Naive thymus-derived CD8-positive, alpha-beta T cell (primary cell): ENCODE data around the gene MRPL51. TPM values are rescaled to one million over a fixed set of nuclear protein-coding genes. Genes with fewer than 3 reads are reported as not detected.
"Not testable (repeated sequence)": the region's sequence is repeated elsewhere in the genome, so short reads cannot be mapped to it uniquely, and the experiment has no call there.

Source experiments
- ATAC-seq, 2 donors: fragments of 150-1000 bp; cut with Tn5 transposase in 1 of 2; sonication (Bioruptor Pico), chemical (Tn5 transposase) in 1 of 2; 1 replicate in 1 of 2; 2 replicates in 1 of 2; pipeline ENCODE4 v1.10.0; 2021; ENCODE audit warnings: mild to moderate bottlenecking in 2 of 2, moderate library complexity in 2 of 2
- POLR2A ChIA-PET: fragments of 350-600 bp; sonication (Branson Sonifier 250); formaldehyde crosslinking; loops from one replicate; lab custom pipeline; 2021; ENCODE audit warnings: antibody characterized with exemption; lab: Charles Lee
- DNase-seq, 10 donors: peaks; one replicate each; pipeline versions ENCODE4 v3.0.0 to v3.0.0-alpha.2; 2020 to 2022
- H3K27ac Mint-ChIP-seq, 10 donors: one replicate each; pipeline ENCODE4 v1.8.0; 2020 to 2022; ENCODE audit warnings: mild to moderate bottlenecking in 10 of 10, mixed read lengths in 10 of 10, moderate library complexity in 4 of 10, inconsistent platforms in 1 of 10
- H3K27me3 Mint-ChIP-seq, 5 donors: one replicate each; pipeline ENCODE4 v1.8.0; 2021 to 2022; ENCODE audit warnings: mixed read lengths in 5 of 5
- H3K36me3 Mint-ChIP-seq, 3 donors: one replicate each; pipeline ENCODE4 v1.8.0; 2020 to 2022; ENCODE audit warnings: mixed read lengths in 3 of 3, mild to moderate bottlenecking in 2 of 3, inconsistent platforms in 1 of 3
- H3K4me1 Mint-ChIP-seq, 4 donors: one replicate each; pipeline ENCODE4 v1.8.0; 2021 to 2022; ENCODE audit warnings: mixed read lengths in 4 of 4
- H3K4me3 Mint-ChIP-seq, 10 donors: one replicate each; pipeline ENCODE4 v1.8.0; 2020 to 2022; ENCODE audit warnings: mild to moderate bottlenecking in 10 of 10, mixed read lengths in 10 of 10, moderate library complexity in 6 of 10, inconsistent platforms in 1 of 10
- H3K9me3 Mint-ChIP-seq, 9 donors: one replicate each; pipeline ENCODE4 v1.8.0; 2020 to 2022; ENCODE audit warnings: mixed read lengths in 9 of 9, mild to moderate bottlenecking in 3 of 9, inconsistent platforms in 1 of 9, moderate library complexity in 1 of 9
- polyA plus RNA-seq, 3 donors: library from polyadenylated mRNA; unstranded; fragments of 300-500 nt; fragmentation: Illumina TruSeq; gene quantifications; one replicate each; pipeline ENCODE4 v1.2.3, GENCODE V29; 2021
- total RNA-seq, 8 experiments: library from RNA in 2 of 8; stranded (reverse) in 2 of 8; gene quantifications; one replicate each; pipeline ENCODE4 v1.2.3 and lab custom pipeline; 2021 to 2026

MRPL51 gene
- total and polyA plus RNA-seq, 5 experiments from 2014 or later = 71.6 to 230 (median 220) TPM

DNA sequence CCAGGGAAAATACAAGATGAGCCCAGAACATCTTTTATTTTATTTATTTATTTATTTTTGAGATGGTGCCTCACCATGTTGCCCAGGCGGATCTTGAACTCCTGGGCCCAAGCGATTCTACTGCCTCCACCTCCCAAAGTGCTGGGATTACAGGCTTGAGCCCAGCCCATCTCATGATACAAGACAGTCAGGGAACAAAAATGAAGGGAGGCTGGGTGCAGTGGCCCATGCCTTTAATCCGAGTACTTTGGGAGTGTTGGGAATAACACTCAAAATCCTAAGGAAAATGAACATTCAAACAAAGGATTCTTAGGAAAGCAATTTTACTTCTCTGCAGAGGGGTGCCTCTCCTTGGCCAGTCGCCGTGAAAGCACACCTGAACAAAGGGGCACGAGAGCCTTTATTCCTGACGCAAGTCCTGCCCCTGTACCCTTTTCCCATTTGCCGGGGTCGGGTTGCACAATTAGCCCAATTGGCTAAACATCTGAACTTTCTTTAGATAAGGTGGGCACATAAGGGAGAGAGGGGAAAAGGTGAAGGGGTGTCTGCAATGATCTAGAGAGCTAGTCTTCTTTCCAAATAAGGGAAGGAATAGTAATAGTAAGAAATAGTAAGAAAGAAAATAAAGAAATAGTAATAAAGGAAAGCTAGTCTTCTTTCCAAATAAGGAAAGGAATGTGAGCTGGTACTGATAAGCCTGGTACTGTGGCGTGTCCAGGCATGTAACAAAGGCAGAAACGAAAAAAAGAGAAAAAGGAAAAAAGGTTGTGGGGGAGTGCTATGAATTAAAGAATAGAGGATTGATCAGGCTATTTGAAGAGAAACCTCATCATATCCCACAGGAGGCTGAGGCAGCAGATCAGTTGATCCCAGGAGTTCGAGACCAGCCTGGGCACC lies 14.3 kb upstream of the MRPL51 start:
- POLR2A ChIA-PET = interaction anchor here (0.7 kb wide), 1 partner anchor 11 kb away, joined by 3 read pairs; no protein-coding TSS in a partner anchor
- H3K36me3 Mint-ChIP-seq = peaks cover 0 to 50% (median 18%) of the 10 kb centered on the region in 3 donors
- H3K4me1 Mint-ChIP-seq = peaks cover 0 to 8% (median 7%) of the 10 kb centered on the region in 4 donors
- ATAC-seq (no peak), DNase-seq (no peak)
- H3K4me3 Mint-ChIP-seq = no peak overlapping the region
- H3K27ac Mint-ChIP-seq = peak overlapping the region in 1 of 10 donors; percentile 66
- H3K27me3 Mint-ChIP-seq = no peaks in the 10 kb centered on the region
- no peaks in the 10 kb centered on the region for H3K9me3 Mint-ChIP-seq

DNA sequence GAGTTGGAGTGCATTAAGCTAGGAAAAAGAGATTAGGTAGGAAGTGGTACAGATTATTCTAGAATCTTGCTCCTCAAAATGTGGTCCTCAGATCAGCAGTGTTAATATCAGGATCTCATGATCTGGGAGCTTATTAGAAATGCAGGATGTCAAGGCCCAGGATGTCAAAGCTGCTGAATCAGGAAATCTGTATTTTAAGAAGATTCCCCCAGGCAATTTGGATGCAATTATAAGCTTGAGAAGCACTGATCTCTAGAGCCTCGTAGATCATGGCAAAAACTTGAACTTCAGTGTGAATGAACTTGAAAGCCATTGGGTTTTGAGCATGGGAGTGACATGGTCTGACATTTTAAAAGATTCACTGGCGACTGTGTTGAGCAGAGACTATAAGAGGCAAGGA lies 7.4 kb upstream of the MRPL51 start:
- Mint-ChIP-seq H3K4me3 (no peak overlapping the region), H3K27me3 (no peaks in the 10 kb centered on the region), H3K9me3 (no peaks in the 10 kb centered on the region), H3K4me1 (peaks cover under 1 to 25% (median 15%) of the 10 kb centered on the region in 4 donors), H3K36me3 (peaks cover 0 to 20% (median 6%) of the 10 kb centered on the region in 3 donors), H3K27ac (no peak overlapping the region)
- ATAC-seq = no peak
- no peak for DNase-seq
- POLR2A ChIA-PET = interaction anchor here (0.7 kb wide), 1 partner anchor 182 kb away, joined by 3 read pairs; no protein-coding TSS in a partner anchor

DNA sequence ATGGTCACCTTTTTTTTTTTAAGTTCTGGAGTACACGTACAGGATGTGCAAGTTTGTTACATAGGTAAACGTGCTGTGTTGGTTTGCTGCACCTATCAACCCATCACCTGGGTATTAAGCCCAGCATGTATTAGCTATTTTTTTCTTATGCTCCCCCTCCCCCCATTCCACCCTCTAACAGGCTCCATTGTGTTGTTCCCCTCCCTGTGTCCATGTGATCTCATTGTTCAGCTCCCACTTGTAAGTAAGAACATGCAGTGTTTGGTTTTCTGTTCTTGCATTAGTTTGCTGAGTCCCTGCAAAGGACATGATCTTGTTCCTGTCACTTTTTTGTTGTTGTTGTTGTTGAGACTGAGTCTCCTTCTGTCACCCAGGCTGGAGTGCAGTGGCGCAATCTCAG lies 4.2 kb upstream of the MRPL51 start:
- not testable (repeated sequence) for ATAC-seq, DNase-seq, H3K9me3 Mint-ChIP-seq, H3K27me3 Mint-ChIP-seq
- Mint-ChIP-seq H3K27ac (peak overlapping the region in 8 of 10 donors; percentile 44 to 97 (median 76)), H3K4me1 (peaks cover 13 to 46% (median 35%) of the 10 kb centered on the region in 4 donors), H3K4me3 (peak overlapping the region in 1 of 10 donors; percentile 45), H3K36me3 (peaks cover 0 to 23% (median 0%) of the 10 kb centered on the region in 3 donors)
- POLR2A ChIA-PET = interaction anchor here (0.6 to 7.2 kb wide), 6 partner anchors 8 to 71 kb away, joined by 3 to 104 read pairs (median 4); partner anchors contain the start of genes GAPDH and VAMP1

DNA sequence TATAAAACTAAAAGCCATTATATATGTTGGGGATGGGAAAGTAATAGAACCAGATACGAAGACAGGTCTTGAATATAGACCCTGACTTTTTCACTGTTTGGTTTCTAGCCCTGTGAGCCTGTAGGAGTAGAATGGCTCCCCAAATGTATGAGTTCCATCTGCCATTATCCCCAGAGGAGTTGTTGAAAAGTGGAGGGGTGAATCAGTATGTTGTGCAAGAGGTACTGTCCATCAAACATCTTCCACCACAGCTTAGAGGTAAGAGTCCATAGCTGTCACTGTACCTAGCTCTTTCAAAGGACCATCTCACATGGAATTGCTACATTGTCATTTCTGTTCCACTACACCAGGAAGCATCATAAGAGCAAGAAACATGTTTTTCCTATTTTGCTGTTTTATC lies 1.9 kb upstream of the MRPL51 start:
- ATAC-seq = no peak
- Mint-ChIP-seq H3K36me3 (peaks cover 0 to 45% (median 5%) of the 10 kb centered on the region in 3 donors), H3K4me1 (peaks cover 15 to 50% (median 37%) of the 10 kb centered on the region in 4 donors), H3K27me3 (no peaks in the 10 kb centered on the region), H3K4me3 (peak overlapping the region; percentile 91 to 99 (median 98)), H3K27ac (peak overlapping the region; percentile 13 to 98 (median 96)), H3K9me3 (no peaks in the 10 kb centered on the region)
- DNase-seq = no peak
- POLR2A ChIA-PET = interaction anchor here (0.7 to 7.2 kb wide), 8 partner anchors 25 to 158 kb away, joined by 3 to 104 read pairs (median 6); partner anchors contain the start of genes GAPDH, TNFRSF1A and VAMP1

DNA sequence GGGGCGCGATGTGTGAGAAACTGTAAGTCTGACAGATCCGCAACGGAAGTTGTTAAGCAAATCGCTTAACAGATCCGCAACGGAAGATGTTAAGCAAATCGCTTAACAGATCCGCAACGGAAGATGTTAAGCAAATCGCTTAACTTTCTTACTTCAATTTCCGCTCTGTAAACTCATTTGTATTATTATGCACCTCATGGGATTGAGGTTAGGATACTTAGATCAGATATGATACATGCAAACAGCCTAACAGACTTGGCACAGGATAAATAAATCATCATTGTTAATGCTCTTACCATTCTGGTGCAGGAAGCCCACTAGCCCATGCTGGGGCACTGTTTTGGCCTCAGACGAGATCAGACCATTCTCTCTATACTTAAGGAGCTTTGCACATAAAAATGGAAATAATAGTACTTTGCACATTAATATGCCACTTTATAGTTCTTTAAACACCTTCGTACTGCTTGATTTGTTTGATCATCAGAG lies 1.2 kb upstream of the MRPL51 start:
- Mint-ChIP-seq H3K36me3 (peaks cover 0 to 45% (median 5%) of the 10 kb centered on the region in 3 donors), H3K9me3 (no peaks in the 10 kb centered on the region), H3K4me1 (peaks cover 15 to 50% (median 37%) of the 10 kb centered on the region in 4 donors), H3K27me3 (no peaks in the 10 kb centered on the region), H3K27ac (peak overlapping the region; percentile 13 to 98 (median 96)), H3K4me3 (peak overlapping the region; percentile 91 to 99 (median 98))
- peak in 1 of 10 donors; percentile 54 for DNase-seq
- POLR2A ChIA-PET = interaction anchor here (0.7 to 7.2 kb wide), 8 partner anchors 25 to 158 kb away, joined by 3 to 104 read pairs (median 6); partner anchors contain the start of genes GAPDH, TNFRSF1A and VAMP1
- peak; percentile 1 to 3 for ATAC-seq

DNA sequence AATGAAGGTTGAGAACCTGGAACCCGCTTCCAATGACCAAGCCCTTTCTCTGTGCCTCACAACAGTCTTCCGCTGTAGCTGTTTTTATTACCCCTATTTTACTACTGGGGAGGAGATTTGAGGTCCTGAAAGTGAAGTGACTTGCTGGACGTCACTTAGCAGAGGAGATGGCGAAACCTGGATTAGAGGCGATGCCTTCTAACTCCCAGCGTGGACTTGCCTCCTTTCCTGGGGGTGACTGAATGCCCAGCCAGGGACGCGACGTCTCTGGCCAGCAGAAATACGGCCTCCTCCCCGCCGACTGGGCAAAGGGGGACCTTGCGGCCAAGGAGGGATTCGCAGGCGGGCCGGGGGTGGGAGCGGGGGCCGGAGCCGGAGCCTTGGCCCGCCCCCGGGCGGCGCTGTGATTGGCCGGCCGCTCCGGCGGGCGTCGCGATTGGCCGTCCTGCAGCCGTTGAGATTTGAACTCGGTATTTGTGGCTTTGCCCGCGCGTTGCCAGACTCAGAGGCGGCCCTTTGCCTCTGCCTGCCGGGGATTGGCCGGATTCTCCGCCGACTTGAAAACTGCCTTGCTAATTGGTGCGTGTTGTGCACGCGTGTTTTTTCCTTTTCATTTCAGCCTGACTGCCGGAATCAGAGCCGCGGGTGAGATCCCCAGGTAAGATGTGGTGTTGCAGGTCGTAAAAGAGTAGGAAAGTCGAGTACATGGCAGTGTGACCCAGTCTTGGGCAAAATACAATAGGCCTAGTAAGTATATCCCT lies 615 bp upstream of the MRPL51 start, which contains the start of gene NCAPD2:
Gene NCAPD2 (plus strand): TSS at position 606 of the 761 bp plus-strand sequence. CDS start 997 bp downstream, outside the sequence.
- no peaks in the 10 kb centered on the region for H3K27me3 Mint-ChIP-seq
- POLR2A ChIA-PET = interaction anchor here (0.7 to 7.2 kb wide), 32 partner anchors 11 to 379 kb away, joined by 3 to 104 read pairs (median 6); partner anchors contain the start of genes CD27, COPS7A, GAPDH and SPSB2
- peaks cover 0 to 42% (median 5%) of the 10 kb centered on the region in 3 donors for H3K36me3 Mint-ChIP-seq
- no peaks in the 10 kb centered on the region for H3K9me3 Mint-ChIP-seq
- peaks cover 15 to 50% (median 37%) of the 10 kb centered on the region in 4 donors for H3K4me1 Mint-ChIP-seq
- H3K4me3 Mint-ChIP-seq = peak within 1 kb of the TSS; percentile 91 to 99 (median 98)
- peak within 1 kb of the TSS; percentile 94 to 100 (median 97) for H3K27ac Mint-ChIP-seq
- peak; percentile 83 to 87 for ATAC-seq
- peak; percentile 89 to 97 (median 95) for DNase-seq

DNA sequence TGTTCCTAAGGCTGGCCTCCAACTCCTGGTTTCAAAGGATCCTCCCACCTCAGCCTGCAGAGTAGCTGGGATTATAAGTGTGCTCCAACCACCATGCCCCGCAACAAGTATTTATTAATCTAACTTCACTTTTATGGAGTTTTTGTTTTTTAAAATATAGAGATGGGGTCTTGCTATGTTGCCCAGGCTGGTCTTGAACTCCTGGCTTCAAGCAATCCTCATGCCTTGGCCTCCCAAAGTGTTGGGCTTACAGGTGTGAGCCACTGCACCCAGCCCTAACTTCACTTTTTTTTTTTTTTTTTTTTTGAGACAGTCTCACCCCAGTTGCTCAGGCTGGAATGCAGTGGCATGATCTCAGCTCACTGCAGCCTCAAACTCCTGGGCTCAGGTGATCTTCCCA lies 2.4 kb downstream of the MRPL51 start:
- POLR2A ChIA-PET = interaction anchor here (1.0 to 7.2 kb wide), 2 partner anchors 21 kb away, joined by 3 to 104 read pairs; partner anchors contain the start of gene VAMP1

DNA sequence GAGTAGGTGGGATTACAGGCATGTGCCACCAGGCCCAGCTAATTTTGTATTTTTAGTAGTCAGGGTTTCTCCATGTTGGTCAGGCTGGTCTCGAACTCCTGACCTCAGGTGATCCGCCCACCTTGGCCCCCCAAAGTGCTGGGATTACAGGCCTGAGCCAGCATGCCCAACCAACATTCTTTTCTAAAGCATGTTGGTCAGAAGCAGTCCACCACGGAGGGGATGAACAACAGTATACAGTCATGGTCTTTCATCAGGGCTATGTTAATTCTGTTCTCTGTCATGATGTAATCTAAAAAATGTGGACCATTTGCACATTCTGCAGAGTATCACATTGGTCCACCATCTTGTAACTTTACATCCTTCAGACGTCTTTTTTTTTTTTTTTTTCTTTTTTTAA lies 3.6 kb downstream of the MRPL51 start:
- H3K9me3 Mint-ChIP-seq = no peaks in the 10 kb centered on the region
- peaks cover 0 to 22% (median 5%) of the 10 kb centered on the region in 3 donors for H3K36me3 Mint-ChIP-seq
- H3K4me3 Mint-ChIP-seq = no peak overlapping the region
- no peak overlapping the region for H3K27ac Mint-ChIP-seq
- POLR2A ChIA-PET = interaction anchor here (1.0 kb wide), 1 partner anchor 19 kb away, joined by 3 read pairs; the partner anchor contains the start of gene VAMP1
- DNase-seq (no peak), ATAC-seq (no peak)
- H3K27me3 Mint-ChIP-seq = peaks cover 0 to 3% (median 0%) of the 10 kb centered on the region in 5 donors
- H3K4me1 Mint-ChIP-seq = peaks cover 5 to 23% (median 10%) of the 10 kb centered on the region in 4 donors

More for the DNA sequence above, 2.4 kb downstream of the MRPL51 start:
- H3K4me1 Mint-ChIP-seq = peaks cover 15 to 35% (median 21%) of the 10 kb centered on the region in 4 donors
- H3K27me3 Mint-ChIP-seq, DNase-seq, ATAC-seq, H3K27ac Mint-ChIP-seq, H3K9me3 Mint-ChIP-seq, H3K4me3 Mint-ChIP-seq: not testable (repeated sequence)
- peaks cover 0 to 25% (median 5%) of the 10 kb centered on the region in 3 donors for H3K36me3 Mint-ChIP-seq

DNA sequence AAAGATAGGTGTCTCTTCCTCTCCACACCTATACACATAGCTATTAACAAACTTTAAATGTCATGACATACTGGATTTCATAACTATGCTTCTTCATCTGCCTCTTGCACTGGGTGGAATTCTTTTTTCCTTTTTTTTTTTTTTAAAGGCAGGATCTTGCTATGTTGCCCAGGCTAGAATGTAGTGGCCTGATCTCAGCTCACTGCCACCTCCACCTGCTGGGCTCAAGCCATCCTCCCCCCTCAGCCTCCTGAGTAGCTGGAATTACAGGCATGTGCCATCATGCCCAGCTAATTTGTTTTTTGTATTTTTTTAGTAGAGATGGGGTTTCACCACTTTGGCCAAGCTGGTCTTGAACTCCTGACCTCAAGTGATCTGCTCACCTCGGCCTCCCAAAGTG lies 4.8 kb downstream of the MRPL51 start:
- Mint-ChIP-seq H3K36me3 (peaks cover 0 to 22% (median 5%) of the 10 kb centered on the region in 3 donors), H3K4me3 (no peak overlapping the region), H3K27ac (no peak overlapping the region), H3K27me3 (peaks cover 0 to 3% (median 0%) of the 10 kb centered on the region in 5 donors), H3K4me1 (peaks cover 0 to 16% (median 7%) of the 10 kb centered on the region in 4 donors), H3K9me3 (no peaks in the 10 kb centered on the region)
- ATAC-seq (no peak), DNase-seq (no peak)
- POLR2A ChIA-PET = interaction anchor here (0.6 to 1.4 kb wide), 7 partner anchors 12 to 107 kb away, joined by 3 to 4 read pairs (median 3); partner anchors contain the start of gene VAMP1

DNA sequence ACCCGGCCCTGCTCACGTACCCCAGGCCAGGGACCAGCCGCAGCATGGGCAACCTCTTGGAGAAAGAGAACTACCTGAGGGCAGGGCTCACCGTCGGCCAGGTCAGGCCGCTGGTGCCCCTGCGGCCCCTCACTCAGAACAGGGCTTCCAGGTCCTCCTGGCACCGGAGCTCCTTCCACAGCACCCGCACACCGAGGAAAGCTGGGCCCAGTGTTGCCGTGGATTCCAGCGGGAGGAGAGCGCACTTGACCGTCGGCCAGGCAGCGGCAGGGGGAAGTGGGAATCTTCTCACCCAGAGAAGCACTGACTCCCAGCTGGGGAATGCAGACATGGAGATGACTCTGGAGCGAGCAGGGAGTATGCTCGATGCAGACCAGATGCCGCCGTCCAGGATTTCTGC lies 14.6 kb downstream of the MRPL51 start:
- H3K4me1 Mint-ChIP-seq = no peaks in the 10 kb centered on the region
- no peak overlapping the region for H3K4me3 Mint-ChIP-seq
- H3K27ac Mint-ChIP-seq = no peak overlapping the region
- no peaks in the 10 kb centered on the region for H3K9me3 Mint-ChIP-seq
- peaks cover 0 to 2% (median 0%) of the 10 kb centered on the region in 5 donors for H3K27me3 Mint-ChIP-seq
- no peaks in the 10 kb centered on the region for H3K36me3 Mint-ChIP-seq
- ATAC-seq = no peak
- no peak for DNase-seq
- POLR2A ChIA-PET = no interaction called here

DNA sequence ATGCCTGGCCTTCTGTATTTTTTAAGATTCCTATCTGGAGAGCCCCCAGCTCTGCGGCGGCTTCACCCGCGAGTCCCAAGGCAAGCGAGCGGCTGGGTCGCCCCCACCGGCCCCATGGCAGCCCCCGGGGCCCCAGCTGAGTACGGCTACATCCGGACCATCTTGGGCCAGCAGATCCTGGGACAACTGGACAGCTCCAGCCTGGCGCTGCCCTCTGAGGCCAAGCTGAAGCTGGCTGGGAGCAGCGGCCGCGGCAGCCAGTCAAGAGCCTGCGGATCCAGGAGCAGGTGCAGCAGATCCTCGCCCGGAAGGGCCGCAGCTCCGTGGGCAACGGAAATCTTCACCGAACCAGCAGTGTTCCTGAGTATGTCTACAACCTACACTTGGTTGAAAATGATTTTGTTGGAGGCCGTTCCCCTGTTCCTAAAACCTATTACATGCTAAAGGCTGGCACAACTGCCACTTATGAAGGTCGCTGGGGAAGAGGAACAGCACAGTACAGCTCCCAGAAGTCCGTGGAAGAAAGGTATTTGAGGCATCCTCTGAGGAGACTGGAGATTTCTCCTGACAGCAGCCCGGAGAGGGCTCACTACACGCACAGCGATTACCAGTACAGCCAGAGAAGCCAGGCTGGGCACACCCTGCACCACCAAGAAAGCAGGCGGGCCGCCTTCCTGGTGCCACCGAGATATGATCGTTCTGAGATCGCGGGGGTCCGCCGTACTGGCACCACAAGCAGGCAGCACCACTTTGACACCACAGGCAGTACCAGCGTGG lies 15.3 kb downstream of the MRPL51 start:
- H3K9me3 Mint-ChIP-seq, DNase-seq, H3K4me1 Mint-ChIP-seq, H3K36me3 Mint-ChIP-seq, POLR2A ChIA-PET, H3K27ac Mint-ChIP-seq, H3K4me3 Mint-ChIP-seq, H3K27me3 Mint-ChIP-seq, ATAC-seq: not testable (repeated sequence)
